SK-N-MC (cell line): Measurements from ENCODE around the gene HARS2.

Source experiments
- EZH2 ChIP-seq: fragments of 200-600 bp; sonication (generic); IDR thresholded peaks from one replicate; pipeline ENCODE4 v1.6.1; 2017; ENCODE audit warnings: antibody characterized with exemption
- POLR2AphosphoS5 ChIP-seq: IDR thresholded peaks from 2 replicates; pipeline ENCODE4 v1.6.1; 2012; ENCODE audit warnings: mild to moderate bottlenecking, low read depth, low read length, borderline replicate concordance

- TF ChIP-seq POLR2AphosphoS5 (no peak), EZH2 (no peak)
Observed at GRCh38 chr5:140674629-140675028, 16.6 kb upstream of the HARS2 start.
